Muscle layer of colon (tissue), 2 donors: ENCODE results near the gene CLSTN2.

Experiments
- H3K27ac ChIP-seq: one replicate; pipeline ENCODE4 v1.7.0; 2013; ENCODE audit warnings: low read depth, mild to moderate bottlenecking, low read length, moderate library complexity
- H3K27me3 ChIP-seq, 2 donors: one replicate each; pipeline ENCODE4 v1.7.0; 2013; ENCODE audit warnings: low read length in 2 of 2, mild to moderate bottlenecking in 2 of 2; ENCODE audit not compliant: insufficient read depth in 2 of 2, control insufficient read depth in 1 of 2
- H3K36me3 ChIP-seq: one replicate; pipeline ENCODE4 v1.7.0; 2013; ENCODE audit warnings: mild to moderate bottlenecking, low read length; ENCODE audit not compliant: insufficient read depth
- H3K4me1 ChIP-seq: one replicate; pipeline ENCODE4 v1.7.0; 2013; ENCODE audit warnings: mild to moderate bottlenecking, low read length; ENCODE audit not compliant: insufficient read depth
- H3K4me3 ChIP-seq, 2 donors: one replicate each; pipeline ENCODE4 v1.7.0; 2013; ENCODE audit warnings: low read length in 2 of 2, low read depth in 1 of 2, mild to moderate bottlenecking in 1 of 2, moderate library complexity in 1 of 2
- H3K9ac ChIP-seq: one replicate; pipeline ENCODE4 v1.7.0; 2013; ENCODE audit warnings: low read length
- H3K9me3 ChIP-seq: one replicate; pipeline ENCODE4 v1.7.0; 2013; ENCODE audit warnings: mild to moderate bottlenecking, low read length
- donor health status: abdominal sarcoma.
- donor health status: Adenocarcinoma of cecum.

Gene CLSTN2

GRCh38 chr3:140276703-140277102, 341.7 kb downstream of the CLSTN2 start:
- H3K9ac ChIP-seq: no peak overlapping the region
- H3K4me3 ChIP-seq: no peak overlapping the region
- no peaks in the 10 kb centered on the region for H3K36me3 ChIP-seq

GRCh38 chr3:140277886-140278285, 342.9 kb downstream of the CLSTN2 start:
- Histone ChIP-seq H3K9ac (no peak overlapping the region), H3K9me3 (no peaks in the 10 kb centered on the region)

More at GRCh38 chr3:140276703-140277102, 341.7 kb downstream of the CLSTN2 start:
- Histone ChIP-seq H3K9me3 (no peaks in the 10 kb centered on the region), H3K27me3 (no peaks in the 10 kb centered on the region), H3K27ac (no peak overlapping the region), H3K4me1 (no peaks in the 10 kb centered on the region)

GRCh38 chr3:140284372-140284771, 349.4 kb downstream of the CLSTN2 start:
- H3K9me3 ChIP-seq: no peaks in the 10 kb centered on the region
- H3K27ac ChIP-seq: no peak overlapping the region
- no peak overlapping the region for H3K9ac ChIP-seq
- H3K36me3 ChIP-seq: no peaks in the 10 kb centered on the region
- H3K4me1 ChIP-seq: no peaks in the 10 kb centered on the region
- H3K4me3 ChIP-seq: no peak overlapping the region
- H3K27me3 ChIP-seq: no peaks in the 10 kb centered on the region

More at GRCh38 chr3:140277886-140278285, 342.9 kb downstream of the CLSTN2 start:
- no peaks in the 10 kb centered on the region for H3K27me3 ChIP-seq
- H3K27ac ChIP-seq: no peak overlapping the region
- H3K36me3 ChIP-seq: no peaks in the 10 kb centered on the region
- H3K4me3 ChIP-seq: no peak overlapping the region
- H3K4me1 ChIP-seq: no peaks in the 10 kb centered on the region

- Histone ChIP-seq H3K27ac (no peak overlapping the region), H3K36me3 (no peaks in the 10 kb centered on the region), H3K4me3 (no peak overlapping the region), H3K27me3 (no peaks in the 10 kb centered on the region), H3K9ac (no peak overlapping the region), H3K9me3 (no peaks in the 10 kb centered on the region), H3K4me1 (no peaks in the 10 kb centered on the region)
Measured at GRCh38 chr3:140285380-140285779, 350.4 kb downstream of the CLSTN2 start.

- H3K9ac ChIP-seq: no peak overlapping the region
- H3K4me3 ChIP-seq: no peak overlapping the region
- H3K4me1 ChIP-seq: no peaks in the 10 kb centered on the region
- no peaks in the 10 kb centered on the region for H3K27me3 ChIP-seq
- no peaks in the 10 kb centered on the region for H3K36me3 ChIP-seq
- H3K27ac ChIP-seq: no peak overlapping the region
- H3K9me3 ChIP-seq: no peaks in the 10 kb centered on the region
Measured at GRCh38 chr3:140288595-140288994, 353.6 kb downstream of the CLSTN2 start.

GRCh38 chr3:140290105-140290504, 355.1 kb downstream of the CLSTN2 start:
- Histone ChIP-seq H3K9ac (no peak overlapping the region), H3K4me3 (no peak overlapping the region), H3K27me3 (no peaks in the 10 kb centered on the region), H3K4me1 (no peaks in the 10 kb centered on the region), H3K9me3 (no peaks in the 10 kb centered on the region), H3K36me3 (no peaks in the 10 kb centered on the region), H3K27ac (no peak overlapping the region)

GRCh38 chr3:140292170-140292569, 357.2 kb downstream of the CLSTN2 start:
- no peaks in the 10 kb centered on the region for H3K27me3 ChIP-seq
- H3K9ac ChIP-seq: no peak overlapping the region
- H3K4me1 ChIP-seq: no peaks in the 10 kb centered on the region
- H3K27ac ChIP-seq: no peak overlapping the region
- H3K4me3 ChIP-seq: no peak overlapping the region
- no peaks in the 10 kb centered on the region for H3K36me3 ChIP-seq
- no peaks in the 10 kb centered on the region for H3K9me3 ChIP-seq

GRCh38 chr3:140292684-140293083, 357.7 kb downstream of the CLSTN2 start:
- Histone ChIP-seq H3K4me1 (no peaks in the 10 kb centered on the region), H3K27ac (no peak overlapping the region), H3K27me3 (no peaks in the 10 kb centered on the region), H3K4me3 (no peak overlapping the region), H3K9ac (no peak overlapping the region), H3K36me3 (no peaks in the 10 kb centered on the region), H3K9me3 (no peaks in the 10 kb centered on the region)

GRCh38 chr3:140294058-140294457, 359.1 kb downstream of the CLSTN2 start:
- no peak overlapping the region for H3K9ac ChIP-seq
- H3K27ac ChIP-seq: no peak overlapping the region
- no peaks in the 10 kb centered on the region for H3K9me3 ChIP-seq
- H3K36me3 ChIP-seq: no peaks in the 10 kb centered on the region
- H3K4me3 ChIP-seq: no peak overlapping the region
- no peaks in the 10 kb centered on the region for H3K27me3 ChIP-seq
- H3K4me1 ChIP-seq: no peaks in the 10 kb centered on the region

GRCh38 chr3:140296796-140297352, 361.9 kb downstream of the CLSTN2 start:
- no peaks in the 10 kb centered on the region for H3K27me3 ChIP-seq

GRCh38 chr3:140298043-140298442, 363.1 kb downstream of the CLSTN2 start:
- H3K27me3 ChIP-seq: no peaks in the 10 kb centered on the region
- no peaks in the 10 kb centered on the region for H3K4me1 ChIP-seq
- no peak overlapping the region for H3K4me3 ChIP-seq
- H3K36me3 ChIP-seq: no peaks in the 10 kb centered on the region
- H3K9ac ChIP-seq: no peak overlapping the region
- H3K9me3 ChIP-seq: no peaks in the 10 kb centered on the region
- H3K27ac ChIP-seq: no peak overlapping the region

More at GRCh38 chr3:140296796-140297352, 361.9 kb downstream of the CLSTN2 start:
- Histone ChIP-seq H3K36me3 (no peaks in the 10 kb centered on the region), H3K27ac (no peak overlapping the region), H3K9ac (no peak overlapping the region), H3K4me1 (no peaks in the 10 kb centered on the region), H3K9me3 (no peaks in the 10 kb centered on the region), H3K4me3 (no peak overlapping the region)

- Histone ChIP-seq H3K27me3 (no peaks in the 10 kb centered on the region), H3K4me3 (no peak overlapping the region), H3K4me1 (no peaks in the 10 kb centered on the region), H3K27ac (no peak overlapping the region), H3K9ac (no peak overlapping the region), H3K9me3 (no peaks in the 10 kb centered on the region), H3K36me3 (no peaks in the 10 kb centered on the region)
Measured at GRCh38 chr3:140298569-140299070, 363.6 kb downstream of the CLSTN2 start.
